K562 (cell line): ENCODE data around the gene OTOP3. TPM values are rescaled to one million over a fixed set of nuclear protein-coding genes. Genes with fewer than 3 reads are reported as not detected.

Experiments
- BRD9 ChIP-seq: fragments of 450-650 bp; IDR thresholded peaks from 2 replicates; pipeline ENCODE4 v1.6.1; 2018; ENCODE audit warnings: low read depth; ENCODE audit not compliant: partially characterized antibody
- CBFA2T2 ChIP-seq: fragments of 450-650 bp; conservative IDR thresholded peaks from 2 replicates; pipeline ENCODE4 v1.6.1; 2017; ENCODE audit warnings: mild to moderate bottlenecking
- CEBPZ ChIP-seq: fragments of 150-350 bp; IDR thresholded peaks from 2 replicates; pipeline ENCODE4 v1.6.1; 2014; ENCODE audit warnings: low read depth, mild to moderate bottlenecking, low read length, borderline replicate concordance
- CTCFL ChIP-seq: IDR thresholded peaks from 2 replicates; pipeline ENCODE4 v1.6.1; 2011; ENCODE audit warnings: borderline replicate concordance, low read depth, mild to moderate bottlenecking, moderate library complexity, low read length; ENCODE audit not compliant: insufficient read depth, poor library complexity, severe bottlenecking
- JUND ChIP-seq, 2 experiments: IDR thresholded peaks; 2 replicates in 1 of 2; 3 replicates in 1 of 2; pipeline ENCODE4 v1.6.1; 2011; ENCODE audit warnings: borderline replicate concordance in 2 of 2, low read depth in 2 of 2, low read length in 2 of 2, improper control_type of control experiment in 1 of 2, missing biosample characterization in 1 of 2, missing genetic modification characterization in 1 of 2, missing genetic modification reagents in 1 of 2
- MITF ChIP-seq: IDR thresholded peaks from 2 replicates; pipeline ENCODE4 v1.6.1; 2014; ENCODE audit warnings: antibody characterized with exemption
- PRDM10 ChIP-seq: fragments of 450-650 bp; IDR thresholded peaks from 2 replicates; pipeline ENCODE4 v1.6.1; 2018; ENCODE audit not compliant: partially characterized antibody
- SIRT6 ChIP-seq: IDR thresholded peaks from one replicate; pipeline ENCODE4 v1.6.1; 2012; ENCODE audit warnings: low read depth, mild to moderate bottlenecking, control low read depth, inconsistent platforms, low read length, moderate library complexity
- SOX6 ChIP-seq: fragments of 450-650 bp; IDR thresholded peaks from 2 replicates; pipeline ENCODE4 v1.6.1; 2014; ENCODE audit warnings: mild to moderate bottlenecking
- THAP7 ChIP-seq: fragments of 250-450 bp; sonication (Bioruptor Pico); IDR thresholded peaks from 2 replicates; pipeline ENCODE4 v1.5.0; 2021
- ZNF217 ChIP-seq: sonication (generic); formaldehyde crosslinking; IDR thresholded peaks from 2 replicates; pipeline ENCODE4 v1.8.0; 2022; ENCODE audit warnings: mild to moderate bottlenecking, missing genetic modification reagents
- ZNF445 ChIP-seq: fragments of 250-450 bp; sonication (Bioruptor Pico); IDR thresholded peaks from 2 replicates; pipeline ENCODE4 v1.4.0; 2020; ENCODE audit warnings: low read depth, mild to moderate bottlenecking, moderate library complexity
- ZNF76 ChIP-seq: fragments of 250-450 bp; sonication (Bioruptor Pico); IDR thresholded peaks from 2 replicates; pipeline ENCODE4 v1.4.0; 2020; ENCODE audit warnings: mild to moderate bottlenecking, moderate library complexity, borderline replicate concordance
- polyA plus RNA-seq, 8 experiments: library from polyadenylated mRNA; depleted of rRNA in 4 of 8; stranded (reverse) in 5 of 8; unstranded in 3 of 8; fragments of >200 nt; fragmentation: Nextera tagmentation in 2 of 8; fragmentation: Illumina TruSeq in 1 of 8; extraction: Ambion mirVana in 2 of 8; extraction: Trizol in 1 of 8; gene quantifications; 2 replicates each; pipeline versions ENCODE4 v1.2.1 to v1.2.3, GENCODE V29; 2011 to 2014; ENCODE audit warnings: inconsistent platforms in 1 of 8, missing spikeins in 1 of 8
- total RNA-seq, 7 experiments: library from RNA; depleted of rRNA in 6 of 7; stranded (reverse); fragments of >200 nt in 6 of 7; fragmentation: Illumina TruSeq in 2 of 7; extraction: Trizol in 2 of 7; gene quantifications; 2 replicates each; pipeline versions ENCODE4 v1.2.1 to v1.2.3, GENCODE V29; 2011 to 2021; ENCODE audit warnings: low replicate concordance in 1 of 7

Gene OTOP3
- total and polyA plus RNA-seq, 9 of the 15 experiments (the other 6 are each of a cell fraction or from before 2014, with no cell fraction given): not detected

- 0 out of 2 replicates have a peak, but pooled peaks have one; percentile 44 for TF ChIP-seq MITF
- peak; percentile 51; the same call in 1 of the 2 replicates for TF ChIP-seq JUND (IDR thresholded peaks at IDR 0.05; ENCODE audit: borderline replicate concordance, low read depth, low read length)
- no peak; the same call in 2 of the 3 replicates for TF ChIP-seq JUND (tag; IDR thresholded peaks at IDR 0.05; ENCODE audit: borderline replicate concordance, low read depth, low read length)
- TF ChIP-seq BRD9: peak; percentile 45
- no peak for TF ChIP-seq THAP7 (CRISPR knock-in tag)
- TF ChIP-seq CEBPZ: no peak
- TF ChIP-seq CTCFL: peak; percentile 43
- peak; percentile 21 for TF ChIP-seq PRDM10
- peak; percentile 55 for TF ChIP-seq SOX6
- no peak for TF ChIP-seq ZNF217 (CRISPR knock-in tag)
- no peak for TF ChIP-seq SIRT6
- TF ChIP-seq ZNF76: no peak
- peak; percentile 51 for TF ChIP-seq CBFA2T2
- TF ChIP-seq ZNF445 (CRISPR knock-in tag): no peak
Measured at GRCh38 chr17:74960570-74961342, 25.1 kb downstream of the OTOP3 start (continued).
